ENCODE results near the gene AKAP13. TPM values are rescaled to one million over a fixed set of nuclear protein-coding genes. Genes with fewer than 3 reads are reported as not detected.

AKAP13 gene
- total and polyA plus RNA-seq, 2 of the 8 experiments (the other 6 are each of a cell fraction or from before 2014, with no cell fraction given) = 14.0 to 46.2 TPM

- no peak overlapping the region for H3K23ac ChIP-seq (ENCODE audit: insufficient read length)
- no peak overlapping the region for H3K14ac ChIP-seq (ENCODE audit: insufficient read length)
- DNase-seq (ENCODE audit: low read depth in 1 of 2, low spot score in 2 of 2) = no peak
- H3K9me3 ChIP-seq (ENCODE audit: insufficient read depth in 2 of 2, low read depth in 1 of 2, low read length in 1 of 2) = no peaks in the 10 kb centered on the region
- peaks cover 0 to 7% (median 4%) of the 10 kb centered on the region in 4 experiments; a peak in 4 of 7 replicates for H3K4me1 ChIP-seq (replicated peaks in 1 of 4; ENCODE audit: control insufficient read depth in 3 of 4, insufficient read depth in 4 of 4, low read length in 3 of 4)
- ChIA-PET POLR2A (ENCODE audit: partially characterized antibody) (no interaction called here), CTCF (ENCODE audit: partially characterized antibody) (interaction anchor here (2.6 kb wide), 1 partner anchor 26 kb away, joined by 8 read pairs; no protein-coding TSS in a partner anchor)
- no peak overlapping the region for H2BK120ac ChIP-seq (replicated peaks; ENCODE audit: low read depth, low read length)
- H3K56ac ChIP-seq (replicated peaks; ENCODE audit: insufficient read length, low read depth, low read length) = no peak overlapping the region
- H2BK12ac ChIP-seq (ENCODE audit: low read depth, low read length) = no peak overlapping the region
- H3K23me2 ChIP-seq (ENCODE audit: low read depth, low read length) = no peaks in the 10 kb centered on the region
- H2BK5ac ChIP-seq (ENCODE audit: low read depth, low read length) = no peak overlapping the region
- no peak overlapping the region for H3K4me3 ChIP-seq (ENCODE audit: extremely low read depth in 1 of 4, insufficient read depth in 2 of 4, low read depth in 3 of 4, low read length in 4 of 4)
- no peak overlapping the region for H3K4me2 ChIP-seq (ENCODE audit: insufficient read depth in 1 of 2, low read depth in 2 of 2, low read length in 2 of 2)
- peaks cover 0 to 2% of the 10 kb centered on the region in 2 experiments; a peak in 1 of 4 replicates for H3K79me2 ChIP-seq (ENCODE audit: control insufficient read depth in 1 of 2, insufficient read depth in 2 of 2, low read length in 2 of 2)
- no peak overlapping the region for H3K4ac ChIP-seq (replicated peaks; ENCODE audit: insufficient read length, low read depth, low read length)
- H4K91ac ChIP-seq (replicated peaks; ENCODE audit: insufficient read length, low read length) = no peak overlapping the region
- no peaks in the 10 kb centered on the region for H3K79me1 ChIP-seq (ENCODE audit: low read depth, low read length)
- H3K18ac ChIP-seq (ENCODE audit: extremely low read depth, low read length) = no peak overlapping the region
- H3K27me3 ChIP-seq (replicated peaks in 1 of 4; ENCODE audit: control insufficient read depth in 3 of 4, extremely low read depth in 1 of 4, insufficient read depth in 3 of 4, low read length in 3 of 4) = no peaks in the 10 kb centered on the region
- WGBS, 2 experiments (ENCODE audit: extremely low coverage in 1 of 2, insufficient coverage in 1 of 2, insufficient read length in 1 of 2, insufficient replicate concordance in 2 of 2, low coverage in 1 of 2, low lambda C conversion rate in 2 of 2, missing lambda C conversion rate in 1 of 2) = 98% methylated on average over 4 of the region's 4 CpGs; no CpG with 5 or more reads in 1 of the 2 experiments
- no peak overlapping the region for H2BK15ac ChIP-seq (ENCODE audit: low read length)
- H2BK20ac ChIP-seq (ENCODE audit: low read length) = no peak overlapping the region
- FAIRE-seq = no peak
- no peak for TF ChIP-seq EGR1 (IDR thresholded peaks at IDR 0.05; ENCODE audit: borderline replicate concordance, low read depth, low read length)
- H2AK5ac ChIP-seq (ENCODE audit: low read depth, low read length) = no peak overlapping the region
- peaks cover 0 to 7% of the 10 kb centered on the region in 2 experiments for H4K20me1 ChIP-seq (replicated peaks in 1 of 2; ENCODE audit: control insufficient read depth in 1 of 2, insufficient read depth in 2 of 2, low read length in 2 of 2)
- no peak overlapping the region for H4K8ac ChIP-seq (ENCODE audit: extremely low read depth, insufficient read depth, low read length)
- peaks cover 0 to 9% (median 0%) of the 10 kb centered on the region in 4 experiments; a peak in 3 of 8 replicates for H3K36me3 ChIP-seq (ENCODE audit: control insufficient read depth in 2 of 4, insufficient read depth in 4 of 4, low read length in 3 of 4)
- no peak overlapping the region for H4K5ac ChIP-seq (ENCODE audit: insufficient read length, low read depth, low read length)
- H3K27ac ChIP-seq (ENCODE audit: low read depth, low read length) = no peak overlapping the region
- no peak overlapping the region for H2AFZ ChIP-seq (ENCODE audit: low read length)
- no peak overlapping the region for H3K9ac ChIP-seq (replicated peaks in 1 of 4; ENCODE audit: extremely low read depth in 1 of 4, low read depth in 3 of 4, low read length in 3 of 4)
These were observed 150.7 kb downstream of the AKAP13 start for GRCh38 chr15:85531083-85531482.

Data from H1 (cell line).